Measurements from ENCODE around the gene CAV3.
A peak's percentile ranks its signal among the peaks of the same experiment; 100 is the strongest.

Gene CAV3

GRCh38 chr3:8739757-8740504, 6.3 kb downstream of the CAV3 start:
- Histone ChIP-seq H3K18ac (ENCODE audit: low read length) (no peak overlapping the region), H3K4me3 (ENCODE audit: low read depth, low read length) (no peak overlapping the region), H4K12ac (ENCODE audit: low read depth, low read length) (no peak overlapping the region), H3K23ac (ENCODE audit: low read length) (no peak overlapping the region), H3K79me1 (ENCODE audit: low read length) (peaks cover 3% of the 10 kb centered on the region), H3K4me2 (ENCODE audit: low read length) (no peak overlapping the region), H2AFZ (ENCODE audit: insufficient read depth, low read length, poor library complexity) (no peak overlapping the region), H3K14ac (ENCODE audit: low read length) (no peak overlapping the region), H3K79me2 (ENCODE audit: control insufficient read depth, insufficient read depth, low read length, poor library complexity) (peaks cover 2% of the 10 kb centered on the region), H3K9ac (ENCODE audit: low read length) (no peak overlapping the region), H4K8ac (ENCODE audit: low read depth, low read length) (no peak overlapping the region), H2BK120ac (ENCODE audit: insufficient read depth, low read length, poor library complexity) (no peak overlapping the region), H2BK12ac (ENCODE audit: low read length) (no peak overlapping the region), H3K27ac (ENCODE audit: low read depth, low read length) (no peak overlapping the region), H2AK5ac (ENCODE audit: low read length) (no peak overlapping the region), H3K4ac (ENCODE audit: low read depth, low read length) (no peak overlapping the region), H2BK5ac (ENCODE audit: low read depth, low read length, poor library complexity) (no peak overlapping the region), H3K36me3 (ENCODE audit: control insufficient read depth in 1 of 2, insufficient read depth in 2 of 2, low read length in 2 of 2) (no peaks in the 10 kb centered on the region), H3K27me3 (ENCODE audit: insufficient read depth, low read length) (no peaks in the 10 kb centered on the region), H4K91ac (ENCODE audit: low read depth, low read length) (no peak overlapping the region), H3K4me1 (ENCODE audit: control insufficient read depth in 1 of 2, insufficient read depth in 2 of 2, low read length in 2 of 2) (peaks cover 15 to 16% of the 10 kb centered on the region in 2 experiments), H3K9me3 (ENCODE audit: insufficient read depth, low read depth, low read length) (peaks cover 4% of the 10 kb centered on the region)
- DNase-seq, result peak; percentile 29 to 48
- no CpG with 5 or more reads among the region's 5 CpGs for WGBS (ENCODE audit: extremely low coverage, insufficient coverage, insufficient read length)

GRCh38 chr3:8741581-8742261, 8.1 kb downstream of the CAV3 start:
- H3K23ac ChIP-seq (ENCODE audit: low read length), result no peak overlapping the region
- H3K36me3 ChIP-seq (ENCODE audit: control insufficient read depth in 1 of 2, insufficient read depth in 2 of 2, low read length in 2 of 2), result no peaks in the 10 kb centered on the region
- peaks cover 3% of the 10 kb centered on the region for H3K79me1 ChIP-seq (ENCODE audit: low read length)
- no peak overlapping the region for H2AK5ac ChIP-seq (ENCODE audit: low read length)
- no peak overlapping the region for H4K12ac ChIP-seq (ENCODE audit: low read depth, low read length)
- H2BK5ac ChIP-seq (ENCODE audit: low read depth, low read length, poor library complexity), result no peak overlapping the region
- no peak overlapping the region for H3K4me2 ChIP-seq (ENCODE audit: low read length)
- H3K9me3 ChIP-seq (ENCODE audit: insufficient read depth, low read depth, low read length), result peaks cover 4% of the 10 kb centered on the region
- no peak overlapping the region for H2BK12ac ChIP-seq (ENCODE audit: low read length)
- H4K8ac ChIP-seq (ENCODE audit: low read depth, low read length), result no peak overlapping the region
- H2AFZ ChIP-seq (ENCODE audit: insufficient read depth, low read length, poor library complexity), result no peak overlapping the region
- peak in 1 of 2 donors; percentile 18 for DNase-seq
- H3K18ac ChIP-seq (ENCODE audit: low read length), result no peak overlapping the region
- no peak overlapping the region for H3K14ac ChIP-seq (ENCODE audit: low read length)
- H3K27me3 ChIP-seq (ENCODE audit: insufficient read depth, low read length), result no peaks in the 10 kb centered on the region
- H3K27ac ChIP-seq (ENCODE audit: low read depth, low read length), result no peak overlapping the region
- no peak overlapping the region for H2BK120ac ChIP-seq (ENCODE audit: insufficient read depth, low read length, poor library complexity)
- H3K79me2 ChIP-seq (ENCODE audit: control insufficient read depth, insufficient read depth, low read length, poor library complexity), result peaks cover 2% of the 10 kb centered on the region
- H3K4me1 ChIP-seq (ENCODE audit: control insufficient read depth in 1 of 2, insufficient read depth in 2 of 2, low read length in 2 of 2), result peaks cover 15 to 16% of the 10 kb centered on the region in 2 experiments
- H3K4me3 ChIP-seq (ENCODE audit: low read depth, low read length), result no peak overlapping the region
- H4K91ac ChIP-seq (ENCODE audit: low read depth, low read length), result no peak overlapping the region
- WGBS (ENCODE audit: extremely low coverage, insufficient coverage, insufficient read length), result no CpG with 5 or more reads among the region's 13 CpGs
- H3K4ac ChIP-seq (ENCODE audit: low read depth, low read length), result no peak overlapping the region
- no peak overlapping the region for H3K9ac ChIP-seq (ENCODE audit: low read length)

- Histone ChIP-seq H3K4me3 (ENCODE audit: low read depth, low read length) (no peak overlapping the region), H3K79me1 (ENCODE audit: low read length) (peaks cover 3% of the 10 kb centered on the region), H3K23ac (ENCODE audit: low read length) (no peak overlapping the region), H3K4ac (ENCODE audit: low read depth, low read length) (no peak overlapping the region), H3K27me3 (ENCODE audit: insufficient read depth, low read length) (no peaks in the 10 kb centered on the region), H3K9me3 (ENCODE audit: insufficient read depth, low read depth, low read length) (peaks cover 3% of the 10 kb centered on the region), H2BK5ac (ENCODE audit: low read depth, low read length, poor library complexity) (no peak overlapping the region), H3K36me3 (ENCODE audit: control insufficient read depth in 1 of 2, insufficient read depth in 2 of 2, low read length in 2 of 2) (no peaks in the 10 kb centered on the region), H3K4me2 (ENCODE audit: low read length) (no peak overlapping the region), H2BK120ac (ENCODE audit: insufficient read depth, low read length, poor library complexity) (no peak overlapping the region), H4K12ac (ENCODE audit: low read depth, low read length) (no peak overlapping the region), H3K4me1 (ENCODE audit: control insufficient read depth in 1 of 2, insufficient read depth in 2 of 2, low read length in 2 of 2) (peaks cover 15 to 16% of the 10 kb centered on the region in 2 experiments), H3K18ac (ENCODE audit: low read length) (no peak overlapping the region), H4K8ac (ENCODE audit: low read depth, low read length) (no peak overlapping the region), H3K79me2 (ENCODE audit: control insufficient read depth, insufficient read depth, low read length, poor library complexity) (peaks cover 2% of the 10 kb centered on the region), H3K14ac (ENCODE audit: low read length) (no peak overlapping the region), H2BK12ac (ENCODE audit: low read length) (no peak overlapping the region), H2AFZ (ENCODE audit: insufficient read depth, low read length, poor library complexity) (no peak overlapping the region), H3K9ac (ENCODE audit: low read length) (no peak overlapping the region), H3K27ac (ENCODE audit: low read depth, low read length) (no peak overlapping the region), H2AK5ac (ENCODE audit: low read length) (no peak overlapping the region), H4K91ac (ENCODE audit: low read depth, low read length) (no peak overlapping the region)
- no CpG with 5 or more reads among the region's 6 CpGs for WGBS (ENCODE audit: extremely low coverage, insufficient coverage, insufficient read length)
- DNase-seq, result no peak
Measured at GRCh38 chr3:8743021-8743601, 9.5 kb downstream of the CAV3 start.

GRCh38 chr3:8743911-8744310, 10.3 kb downstream of the CAV3 start:
- Histone ChIP-seq H3K79me1 (ENCODE audit: low read length) (peaks cover 3% of the 10 kb centered on the region), H3K18ac (ENCODE audit: low read length) (no peak overlapping the region), H3K4ac (ENCODE audit: low read depth, low read length) (no peak overlapping the region), H3K14ac (ENCODE audit: low read length) (no peak overlapping the region), H3K4me2 (ENCODE audit: low read length) (no peak overlapping the region), H2BK12ac (ENCODE audit: low read length) (no peak overlapping the region), H3K4me1 (ENCODE audit: control insufficient read depth in 1 of 2, insufficient read depth in 2 of 2, low read length in 2 of 2) (peaks cover 15 to 16% of the 10 kb centered on the region in 2 experiments), H2BK120ac (ENCODE audit: insufficient read depth, low read length, poor library complexity) (no peak overlapping the region), H2BK5ac (ENCODE audit: low read depth, low read length, poor library complexity) (no peak overlapping the region), H2AFZ (ENCODE audit: insufficient read depth, low read length, poor library complexity) (no peak overlapping the region), H3K36me3 (ENCODE audit: control insufficient read depth in 1 of 2, insufficient read depth in 2 of 2, low read length in 2 of 2) (no peaks in the 10 kb centered on the region), H3K4me3 (ENCODE audit: low read depth, low read length) (no peak overlapping the region), H3K9ac (ENCODE audit: low read length) (no peak overlapping the region), H4K91ac (ENCODE audit: low read depth, low read length) (no peak overlapping the region), H3K27ac (ENCODE audit: low read depth, low read length) (no peak overlapping the region), H3K27me3 (ENCODE audit: insufficient read depth, low read length) (no peaks in the 10 kb centered on the region), H2AK5ac (ENCODE audit: low read length) (no peak overlapping the region), H3K9me3 (ENCODE audit: insufficient read depth, low read depth, low read length) (peaks cover 2% of the 10 kb centered on the region), H4K8ac (ENCODE audit: low read depth, low read length) (no peak overlapping the region), H4K12ac (ENCODE audit: low read depth, low read length) (no peak overlapping the region), H3K79me2 (ENCODE audit: control insufficient read depth, insufficient read depth, low read length, poor library complexity) (peaks cover 2% of the 10 kb centered on the region), H3K23ac (ENCODE audit: low read length) (no peak overlapping the region)
- DNase-seq, result no peak
- no CpG with 5 or more reads among the region's 3 CpGs for WGBS (ENCODE audit: extremely low coverage, insufficient coverage, insufficient read length)
